Mesenchymal stem cell (in vitro differentiated cells and primary cell): ENCODE measurements around the gene AP1G1.

Experiments used
- DNase-seq: peaks from one replicate; pipeline ENCODE4 v3.0.0-alpha.2; 2013
- H2AFZ ChIP-seq: one replicate; pipeline ENCODE4 v1.6.1; 2013; ENCODE audit warnings: low read depth, mild to moderate bottlenecking, control low read depth, inconsistent platforms, low read length, moderate library complexity
- H2AK5ac ChIP-seq: 2 replicates; pipeline ENCODE4 v1.6.1; 2013; ENCODE audit warnings: low read length, moderate library complexity, mild to moderate bottlenecking, inconsistent platforms; ENCODE audit not compliant: severe bottlenecking
- H2BK120ac ChIP-seq: one replicate; pipeline ENCODE4 v1.6.1; 2013; ENCODE audit warnings: low read depth, mild to moderate bottlenecking, inconsistent platforms, low read length, moderate library complexity
- H2BK12ac ChIP-seq, 2 experiments: one replicate each; pipeline ENCODE4 v1.6.1; 2013; ENCODE audit warnings: inconsistent platforms in 2 of 2, low read length in 2 of 2, mild to moderate bottlenecking in 2 of 2, moderate library complexity in 2 of 2, control low read depth in 1 of 2
- H2BK15ac ChIP-seq: one replicate; pipeline ENCODE4 v1.6.1; 2013; ENCODE audit warnings: mild to moderate bottlenecking, low read depth, inconsistent platforms; ENCODE audit not compliant: poor library complexity, severe bottlenecking
- H2BK5ac ChIP-seq: 2 replicates; pipeline ENCODE4 v1.6.1; 2013; ENCODE audit warnings: low read depth, mild to moderate bottlenecking, low read length, control low read depth, inconsistent platforms; ENCODE audit not compliant: poor library complexity, severe bottlenecking
- H3K14ac ChIP-seq, 2 experiments: one replicate each; pipeline ENCODE4 v1.6.1; 2013; ENCODE audit warnings: inconsistent platforms in 2 of 2, low read length in 2 of 2, control low read depth in 1 of 2, mild to moderate bottlenecking in 1 of 2, moderate library complexity in 1 of 2
- H3K18ac ChIP-seq, 2 experiments: one replicate each; pipeline ENCODE4 v1.6.1; 2013; ENCODE audit warnings: inconsistent platforms in 2 of 2, low read length in 2 of 2, control low read depth in 1 of 2, low read depth in 1 of 2, mild to moderate bottlenecking in 1 of 2
- H3K23ac ChIP-seq, 2 experiments: one replicate each; pipeline ENCODE4 v1.6.1; 2013; ENCODE audit warnings: inconsistent platforms in 2 of 2, low read length in 2 of 2, mild to moderate bottlenecking in 2 of 2, moderate library complexity in 2 of 2, control low read depth in 1 of 2
- H3K27ac ChIP-seq: 2 replicates; pipeline ENCODE4 v1.5.1; 2013; ENCODE audit warnings: mild to moderate bottlenecking, moderate library complexity, low read length, control low read depth, inconsistent platforms; ENCODE audit not compliant: poor library complexity, severe bottlenecking
- H3K27me3 ChIP-seq, 2 experiments: 2 replicates each; pipeline versions ENCODE4 v1.6.1 to v1.7.0; 2013; ENCODE audit warnings: low read length in 2 of 2, mild to moderate bottlenecking in 2 of 2, moderate library complexity in 2 of 2, control low read depth in 1 of 2, inconsistent platforms in 1 of 2; ENCODE audit not compliant: control insufficient read depth in 1 of 2, insufficient read depth in 1 of 2
- H3K36me3 ChIP-seq, 2 experiments: 2 replicates each; pipeline versions ENCODE4 v1.6.1 to v1.7.0; 2013; ENCODE audit warnings: low read length in 2 of 2, control low read depth in 1 of 2, inconsistent platforms in 1 of 2, low read depth in 1 of 2, mild to moderate bottlenecking in 1 of 2; ENCODE audit not compliant: insufficient read depth in 2 of 2, control insufficient read depth in 1 of 2
- H3K4ac ChIP-seq, 2 experiments: one replicate each; pipeline ENCODE4 v1.6.1; 2013; ENCODE audit warnings: inconsistent platforms in 2 of 2, low read length in 2 of 2, mild to moderate bottlenecking in 2 of 2, moderate library complexity in 2 of 2, control low read depth in 1 of 2, low read depth in 1 of 2
- H3K4me1 ChIP-seq: 2 replicates; pipeline ENCODE4 v1.6.1; 2013; ENCODE audit warnings: low read depth, low read length, control low read depth; ENCODE audit not compliant: control insufficient read depth, insufficient read depth
- H3K4me2 ChIP-seq: 2 replicates; pipeline ENCODE4 v1.6.1; 2013; ENCODE audit warnings: low read length, mild to moderate bottlenecking, inconsistent platforms; ENCODE audit not compliant: poor library complexity, severe bottlenecking
- H3K4me3 ChIP-seq, 2 experiments: 2 replicates each; pipeline versions ENCODE4 v1.5.1 to v1.7.0; 2013; ENCODE audit warnings: low read length in 2 of 2, mild to moderate bottlenecking in 2 of 2, control low read depth in 1 of 2, low read depth in 1 of 2; ENCODE audit not compliant: insufficient read depth in 1 of 2
- H3K79me1 ChIP-seq: replicated peaks from 2 replicates; pipeline ENCODE4 v1.6.1; 2013; ENCODE audit warnings: mild to moderate bottlenecking, control low read depth, low read length, inconsistent platforms; ENCODE audit not compliant: poor library complexity, severe bottlenecking
- H3K9ac ChIP-seq: 2 replicates; pipeline ENCODE4 v1.7.0; 2013; ENCODE audit warnings: mild to moderate bottlenecking, low read length, moderate library complexity
- H3K9me3 ChIP-seq: 2 replicates; pipeline ENCODE4 v1.7.0; 2013; ENCODE audit warnings: mild to moderate bottlenecking, low read length; ENCODE audit not compliant: control insufficient read depth
- H4K8ac ChIP-seq: one replicate; pipeline ENCODE4 v1.6.1; 2013; ENCODE audit warnings: inconsistent platforms, mild to moderate bottlenecking, low read length, moderate library complexity
- H4K91ac ChIP-seq: one replicate; pipeline ENCODE4 v1.6.1; 2013; ENCODE audit warnings: mild to moderate bottlenecking, low read length, inconsistent platforms
- WGBS: methylation state at CpG from one replicate; pipeline ENCODE4 v1.1.7; 2013; ENCODE audit warnings: mixed read lengths; 5-methylcytosine and 5-hydroxymethylcytosine counted together

Gene AP1G1

GRCh38 chr16:71712501-71712900 lies 96.1 kb downstream of the AP1G1 start:
- Histone ChIP-seq H2BK5ac (no peak overlapping the region), H2BK120ac (no peak overlapping the region), H3K18ac (no peak overlapping the region), H3K14ac (no peak overlapping the region), H4K8ac (no peak overlapping the region), H3K23ac (no peak overlapping the region), H2AK5ac (no peak overlapping the region), H3K9ac (no peak overlapping the region), H3K27me3 (no peaks in the 10 kb centered on the region), H3K4me3 (no peak overlapping the region), H3K27ac (no peak overlapping the region), H4K91ac (no peak overlapping the region), H3K79me1 (peaks cover 17% of the 10 kb centered on the region), H2AFZ (no peak overlapping the region), H3K4me1 (peaks cover 14% of the 10 kb centered on the region), H2BK15ac (no peak overlapping the region), H2BK12ac (no peak overlapping the region), H3K9me3 (no peaks in the 10 kb centered on the region), H3K4ac (no peak overlapping the region), H3K36me3 (peaks cover 0 to 20% of the 10 kb centered on the region in 2 experiments), H3K4me2 (no peak overlapping the region)
- DNase-seq = no peak
- WGBS = no CpG with 5 or more reads among the region's 1 CpG

- Histone ChIP-seq H3K27me3 (no peaks in the 10 kb centered on the region), H4K8ac (no peak overlapping the region), H3K23ac (no peak overlapping the region), H3K4ac (no peak overlapping the region), H2BK15ac (no peak overlapping the region), H3K14ac (no peak overlapping the region), H3K4me1 (peaks cover 17% of the 10 kb centered on the region), H3K4me2 (no peak overlapping the region), H3K36me3 (peaks cover 0 to 20% of the 10 kb centered on the region in 2 experiments), H3K18ac (no peak overlapping the region), H2BK120ac (no peak overlapping the region), H2BK12ac (no peak overlapping the region), H3K27ac (no peak overlapping the region), H3K79me1 (peaks cover 22% of the 10 kb centered on the region), H2AFZ (no peak overlapping the region), H3K9ac (no peak overlapping the region), H2BK5ac (no peak overlapping the region), H2AK5ac (no peak overlapping the region), H3K4me3 (no peak overlapping the region), H4K91ac (no peak overlapping the region), H3K9me3 (no peaks in the 10 kb centered on the region)
- DNase-seq = no peak
- WGBS = 100% methylated on average over 1 of the region's 3 CpGs
These were observed 96.8 kb downstream of the AP1G1 start for GRCh38 chr16:71711789-71712188.

GRCh38 chr16:71709229-71709781 lies 99.3 kb downstream of the AP1G1 start:
- WGBS = 50% methylated on average over 2 of the region's 2 CpGs
- Histone ChIP-seq H2BK5ac (no peak overlapping the region), H3K4ac (no peak overlapping the region), H3K36me3 (peaks cover 0 to 13% of the 10 kb centered on the region in 2 experiments), H2BK12ac (no peak overlapping the region), H3K27me3 (no peaks in the 10 kb centered on the region), H3K9ac (peak overlapping the region; percentile 3), H3K4me2 (peak overlapping the region; percentile 23), H2BK15ac (no peak overlapping the region), H2BK120ac (no peak overlapping the region), H3K18ac (no peak overlapping the region), H3K14ac (no peak overlapping the region), H2AK5ac (no peak overlapping the region), H3K23ac (no peak overlapping the region), H2AFZ (no peak overlapping the region), H4K8ac (no peak overlapping the region), H4K91ac (no peak overlapping the region), H3K9me3 (no peaks in the 10 kb centered on the region), H3K4me3 (peak overlapping the region in 1 of 2 experiments; percentile 50), H3K4me1 (peaks cover 17% of the 10 kb centered on the region), H3K27ac (peak overlapping the region; percentile 62), H3K79me1 (peaks cover 14% of the 10 kb centered on the region)
- DNase-seq = peak; percentile 30

- Histone ChIP-seq H3K4me2 (no peak overlapping the region), H3K4ac (no peak overlapping the region), H4K91ac (no peak overlapping the region), H3K27ac (peak overlapping the region; percentile 74), H2BK15ac (no peak overlapping the region), H2AFZ (no peak overlapping the region), H3K23ac (no peak overlapping the region), H3K27me3 (no peaks in the 10 kb centered on the region), H3K9me3 (no peaks in the 10 kb centered on the region), H2BK120ac (no peak overlapping the region), H3K36me3 (peaks cover 0 to 8% of the 10 kb centered on the region in 2 experiments), H3K18ac (no peak overlapping the region), H3K14ac (no peak overlapping the region), H3K4me3 (no peak overlapping the region), H4K8ac (no peak overlapping the region), H3K79me1 (peaks cover 11% of the 10 kb centered on the region), H2BK12ac (no peak overlapping the region), H3K4me1 (peaks cover 17% of the 10 kb centered on the region), H2BK5ac (no peak overlapping the region), H3K9ac (no peak overlapping the region), H2AK5ac (peak overlapping the region; percentile 61)
- DNase-seq = no peak
- 100% methylated on average over 2 of the region's 2 CpGs for WGBS
These were observed 99.9 kb downstream of the AP1G1 start for GRCh38 chr16:71708696-71709095.
